Tongue (tissue), 2 donors: ENCODE results near the gene ANGPTL2. TPM values are rescaled to one million over a fixed set of nuclear protein-coding genes. Genes with fewer than 3 reads are reported as not detected.
A peak's percentile ranks its signal among the peaks of the same experiment; 100 is the strongest.
"Not testable (repeated sequence)": the region's sequence is repeated elsewhere in the genome, so short reads cannot be mapped to it uniquely, and the experiment has no call there.

ENCODE experiments used
- DNase-seq: peaks from one replicate; pipeline ENCODE4 v3.0.0-alpha.2; 2015
- total RNA-seq: library from RNA; depleted of rRNA; stranded (reverse); fragments of >200 nt; gene quantifications from one replicate; pipeline ENCODE4 v1.2.3, GENCODE V29; 2014

ANGPTL2 gene
- 78.1 TPM for total RNA-seq

DNA sequence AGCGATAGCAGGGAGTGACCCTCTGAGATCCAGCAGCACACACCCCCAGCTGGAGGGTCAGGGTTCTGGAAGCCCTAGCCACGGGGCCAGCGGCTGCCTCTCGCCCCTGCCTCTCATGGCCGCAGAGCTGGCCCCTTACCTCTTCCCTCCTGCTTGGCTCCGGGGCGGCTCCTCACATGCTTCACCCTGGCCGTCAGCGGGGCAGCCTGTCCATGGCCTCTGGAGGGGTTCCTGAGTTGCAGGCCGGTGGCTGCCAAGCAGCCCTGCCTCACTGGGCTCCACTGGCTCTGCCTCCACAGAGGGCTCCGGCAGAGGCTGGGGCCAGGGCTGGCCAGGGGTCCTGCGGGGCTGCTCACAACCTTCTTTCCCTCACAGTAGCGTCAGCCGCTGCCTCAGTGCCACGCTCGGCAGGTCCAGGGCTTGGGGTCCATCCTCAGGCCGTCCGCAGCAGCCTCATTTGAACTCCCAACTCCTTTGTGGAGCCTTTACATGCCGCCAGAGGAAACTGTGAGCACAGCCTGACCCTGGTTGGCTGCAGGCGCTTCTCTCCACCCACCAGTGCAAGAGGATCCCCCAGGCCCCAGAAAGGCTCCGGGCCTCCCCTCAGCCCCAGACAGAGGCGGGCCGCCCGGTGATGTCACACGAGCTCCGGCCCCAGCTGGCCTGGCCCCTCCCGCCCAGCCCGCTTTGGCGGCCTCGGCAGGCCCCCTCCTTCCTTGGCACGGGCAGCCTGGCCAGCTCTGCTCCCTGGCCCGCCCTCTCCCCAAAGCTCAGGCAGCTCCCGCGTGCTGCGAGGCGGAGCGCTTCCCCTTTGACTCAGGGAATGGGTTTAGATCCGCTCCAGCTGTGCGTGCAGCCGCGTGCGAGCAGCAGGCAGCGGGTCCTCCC lies at the start of gene ANGPTL2:
Gene ANGPTL2, minus strand, starts transcription at position 460 of the 888 bp plus-strand sequence. CDS start 13,904 bp downstream, outside the sequence.
- DNase-seq, result peak; percentile 98

DNA sequence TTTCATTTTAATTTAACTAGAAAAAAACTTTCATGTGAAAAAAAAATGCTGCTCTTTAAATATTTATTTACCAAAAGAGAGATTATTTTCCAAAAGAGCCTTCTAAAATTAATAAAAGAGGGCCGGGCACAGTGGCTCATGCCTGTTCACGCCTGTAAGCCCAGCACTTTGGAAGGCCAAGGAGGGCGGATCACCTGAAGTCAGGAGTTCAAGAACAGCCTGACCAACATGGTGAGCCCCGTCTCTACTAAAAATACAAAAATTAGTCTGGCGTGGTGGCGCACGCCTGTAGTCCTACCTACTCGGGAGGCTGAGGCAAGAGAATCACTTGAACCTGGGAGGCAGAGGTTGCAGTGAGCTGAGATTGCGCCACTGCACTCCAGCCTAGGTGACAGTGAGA lies 48.9 kb upstream of the ANGPTL2 start:
- DNase-seq, result not testable (repeated sequence)

GRCh38 chr9:127170652-127171051 lies 48.2 kb upstream of the ANGPTL2 start:
- no peak for DNase-seq

DNA sequence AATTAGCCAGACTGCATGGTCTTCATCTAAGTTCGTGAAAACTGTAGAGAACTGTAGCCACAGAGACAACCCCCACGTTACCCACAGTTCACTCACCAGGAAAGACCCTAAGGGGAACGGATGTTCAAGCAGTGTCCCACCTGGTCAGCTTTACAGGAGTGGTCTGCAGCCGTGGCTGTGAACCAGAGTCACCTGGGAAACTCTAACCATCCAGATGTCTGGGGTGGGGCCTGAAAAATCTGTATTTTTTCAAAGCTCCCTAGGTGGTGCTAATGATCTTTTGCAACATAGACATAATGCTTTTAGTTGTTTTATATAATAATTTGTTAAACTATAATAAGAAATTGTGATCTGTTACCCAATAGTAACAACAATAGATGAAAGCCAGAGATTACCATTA lies 47.7 kb upstream of the ANGPTL2 start:
- DNase-seq, result no peak

- DNase-seq, result no peak
These were observed 47.1 kb upstream of the ANGPTL2 start for GRCh38 chr9:127169575-127169883.

DNA sequence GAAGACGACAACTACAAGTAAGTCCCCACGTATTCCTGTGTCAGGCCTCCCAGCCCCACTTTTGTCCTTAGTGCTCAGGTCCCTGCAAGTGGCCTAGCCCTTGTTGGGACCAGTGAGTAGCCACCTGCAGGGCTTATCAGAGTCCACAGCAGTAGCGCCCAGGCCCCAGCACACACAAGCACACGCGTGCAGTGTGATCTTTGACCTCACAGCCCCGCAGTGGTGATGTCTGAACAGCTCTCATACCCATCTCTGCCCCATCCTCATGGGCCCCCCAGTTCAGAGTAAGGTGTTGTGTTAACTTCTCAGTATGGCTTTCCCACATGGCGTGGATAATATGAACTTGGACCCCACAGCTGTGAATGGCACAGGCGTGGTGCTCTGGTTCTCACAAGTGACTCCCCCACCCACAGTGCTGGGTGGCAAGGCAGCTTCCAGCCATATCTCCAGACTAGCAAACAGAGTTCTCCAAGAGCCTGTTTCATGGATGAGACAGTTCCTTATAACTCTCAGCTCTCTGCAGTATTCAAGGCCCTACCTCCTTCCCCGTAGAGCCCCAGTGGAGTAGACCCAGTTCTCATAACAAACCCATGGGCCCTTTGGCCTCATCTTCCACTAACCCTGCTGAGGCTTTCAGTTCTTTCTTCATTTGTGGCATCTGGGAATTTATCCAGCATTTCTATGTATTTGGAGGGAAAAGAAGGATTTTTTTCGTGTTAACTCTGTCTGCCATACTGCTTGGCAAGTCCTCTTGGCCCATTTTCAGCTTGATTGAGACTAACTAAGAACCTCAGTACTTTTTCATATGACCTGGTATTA lies 46.5 kb upstream of the ANGPTL2 start:
- no peak for DNase-seq

DNA sequence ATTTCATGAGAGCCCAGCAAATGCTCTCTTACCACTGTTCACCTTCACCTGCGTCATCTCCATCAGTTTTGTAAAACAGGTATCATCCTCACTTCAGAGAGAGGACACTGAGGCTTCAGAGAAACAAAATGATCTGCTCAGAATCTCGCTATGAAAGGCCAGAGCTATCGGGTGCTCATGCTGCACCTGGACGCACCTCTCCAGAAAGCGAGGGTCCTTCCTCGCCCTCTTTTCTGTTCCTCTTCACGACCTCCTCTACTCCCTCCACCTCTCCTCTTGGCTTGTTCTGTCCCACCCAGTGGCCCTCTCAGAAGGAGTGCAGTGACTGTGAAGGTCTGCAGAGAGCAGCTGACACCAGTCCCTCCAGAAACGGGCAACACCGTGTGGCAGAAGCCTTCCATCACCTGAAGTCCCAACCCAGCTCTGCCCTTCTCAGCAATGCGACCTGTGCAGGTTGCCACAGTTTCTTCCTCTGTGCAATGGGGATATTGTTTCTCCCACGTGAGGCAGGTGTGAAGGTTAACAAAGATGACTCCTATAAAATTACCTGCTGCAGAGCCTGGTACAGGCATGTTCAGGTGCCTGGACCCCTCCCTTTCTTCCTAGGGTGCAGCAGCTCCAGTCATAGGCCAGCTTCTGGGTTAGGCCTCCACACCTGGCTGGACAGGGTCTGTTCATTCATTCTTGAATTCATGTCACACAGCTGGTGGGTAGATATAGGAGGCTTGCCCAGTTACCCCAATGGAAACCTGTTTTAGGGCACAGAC lies 45.3 kb upstream of the ANGPTL2 start:
- no peak for DNase-seq

GRCh38 chr9:127166651-127167524 lies 44.5 kb upstream of the ANGPTL2 start:
- DNase-seq, result no peak

DNA sequence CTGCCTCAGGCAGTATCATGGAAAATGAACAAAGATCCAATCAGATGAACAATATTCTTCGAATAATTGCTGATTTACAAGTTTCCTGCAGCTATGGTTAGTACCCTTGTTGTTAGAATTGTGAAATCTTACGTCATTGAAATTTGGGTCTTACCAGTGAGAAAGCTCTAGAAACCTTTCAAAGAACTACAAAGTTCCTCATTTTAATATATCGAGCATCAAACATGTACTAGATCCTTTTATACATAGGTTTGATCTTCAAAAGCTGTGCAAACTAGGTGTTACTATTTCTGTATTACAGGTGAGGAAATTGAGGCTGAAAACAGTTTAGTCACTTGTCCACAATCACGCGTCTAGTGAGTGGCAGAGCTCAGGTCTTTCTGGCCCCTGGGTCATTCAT lies 43.7 kb upstream of the ANGPTL2 start:
- no peak for DNase-seq

DNA sequence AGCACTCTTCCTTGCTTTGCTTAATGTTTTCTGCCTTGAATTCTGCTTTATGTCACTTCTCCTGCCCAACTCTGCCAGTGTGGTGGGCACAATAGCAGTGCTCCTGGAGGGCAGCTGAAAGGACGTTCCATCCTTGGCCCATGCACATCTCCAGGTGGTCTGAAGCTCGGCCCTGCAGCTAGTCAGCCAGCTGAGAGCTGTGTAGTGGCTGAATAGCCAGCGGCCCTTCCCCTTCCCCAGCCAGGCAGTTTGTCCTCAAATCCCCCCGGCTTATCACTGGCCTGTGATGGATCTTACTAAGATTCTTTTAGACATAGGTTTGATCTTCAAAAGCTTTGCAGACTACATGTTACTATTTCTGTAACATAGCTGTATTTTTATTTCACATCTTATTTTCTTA lies 42.7 kb upstream of the ANGPTL2 start:
- DNase-seq, result no peak

GRCh38 chr9:127163409-127163808 lies 41.0 kb upstream of the ANGPTL2 start:
- no peak for DNase-seq

DNA sequence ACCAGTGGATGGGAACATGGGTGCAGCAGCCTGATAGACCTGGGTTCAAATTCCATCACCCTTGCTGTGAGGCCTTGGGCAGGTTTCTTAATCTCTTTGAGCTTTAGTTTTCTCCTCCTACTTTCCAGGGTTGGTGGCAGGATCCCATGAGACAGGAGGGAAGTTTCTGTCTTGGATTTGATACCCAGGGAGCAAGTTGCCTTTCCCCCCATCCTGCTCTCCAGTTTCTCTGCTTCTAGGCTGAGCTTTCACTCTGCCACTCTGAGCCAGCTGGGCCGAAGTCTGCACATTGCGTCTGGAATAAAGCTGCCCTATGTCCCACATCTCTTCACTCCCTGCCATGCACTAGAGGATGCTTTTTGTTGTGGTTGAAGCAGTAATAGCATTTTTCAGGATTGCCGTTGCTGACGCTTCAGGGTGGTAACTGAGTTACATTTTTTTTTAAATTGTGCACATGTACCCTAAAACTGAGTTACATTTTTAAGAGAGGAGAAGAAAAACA lies 40.5 kb upstream of the ANGPTL2 start:
- DNase-seq, result no peak

DNA sequence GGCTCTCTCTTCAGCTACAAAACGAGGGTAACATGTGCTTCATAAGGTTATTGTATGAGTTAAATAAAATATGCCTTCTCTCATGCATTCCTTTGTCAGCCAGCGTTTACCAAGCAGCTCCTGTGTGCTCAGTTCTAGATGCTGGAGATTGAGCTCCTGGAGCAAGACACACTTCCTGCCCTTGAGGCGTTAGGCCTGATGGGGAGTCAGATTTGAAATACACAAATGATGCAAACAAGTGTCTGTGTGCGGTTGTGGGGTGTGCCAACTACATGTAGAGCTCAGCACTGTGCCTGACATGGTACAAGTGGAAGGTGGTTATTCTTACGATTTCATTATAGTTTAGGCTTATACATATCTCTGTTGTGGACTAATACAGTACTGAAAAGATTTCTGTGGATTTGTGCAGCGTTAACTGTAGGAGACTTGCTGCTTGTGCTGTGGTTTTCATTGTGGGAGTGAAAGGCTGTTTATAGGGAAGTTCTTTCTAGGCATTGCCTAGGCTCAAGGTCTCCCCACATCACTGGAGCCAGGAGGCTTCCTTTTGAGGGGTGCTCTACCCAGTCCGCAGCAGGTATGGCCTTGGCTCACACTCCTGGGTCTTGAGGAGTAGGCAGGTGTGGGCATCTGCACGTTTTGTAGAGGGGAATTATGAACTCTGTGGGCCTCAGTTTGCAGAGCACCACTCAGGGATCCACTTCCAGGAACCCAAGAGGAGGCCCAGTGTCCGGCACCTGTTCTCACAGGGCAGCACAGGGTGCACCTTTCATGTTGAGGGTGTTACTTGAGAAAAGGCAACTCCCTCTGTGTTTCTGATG lies 39.8 kb upstream of the ANGPTL2 start:
- DNase-seq, result no peak

DNA sequence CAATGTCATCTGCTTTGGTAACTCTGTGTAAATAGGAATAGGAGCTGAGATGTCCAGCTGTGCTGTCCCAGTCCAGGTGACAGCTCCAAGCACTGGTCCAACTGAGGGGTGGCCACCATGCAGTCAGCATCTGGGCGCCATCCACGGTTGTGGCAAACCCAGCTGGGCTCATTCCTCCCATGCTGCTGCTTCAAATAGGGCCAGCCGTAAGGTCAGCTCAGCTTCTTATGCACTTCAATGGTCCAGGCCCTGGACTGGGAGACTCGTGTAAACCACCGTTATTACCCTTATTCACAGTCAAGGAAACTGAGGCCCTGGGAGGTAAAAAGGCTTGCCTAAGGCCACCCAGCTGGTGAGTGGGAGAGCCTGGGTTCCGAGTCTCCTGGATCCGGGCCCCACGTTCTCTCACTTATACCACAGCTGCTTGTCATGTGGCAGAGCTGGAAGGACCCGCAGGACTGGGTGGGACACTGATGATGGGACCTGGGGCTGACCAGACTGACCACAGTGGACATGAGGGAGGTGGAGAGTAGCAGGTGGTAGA lies 38.7 kb upstream of the ANGPTL2 start:
- no peak for DNase-seq

DNA sequence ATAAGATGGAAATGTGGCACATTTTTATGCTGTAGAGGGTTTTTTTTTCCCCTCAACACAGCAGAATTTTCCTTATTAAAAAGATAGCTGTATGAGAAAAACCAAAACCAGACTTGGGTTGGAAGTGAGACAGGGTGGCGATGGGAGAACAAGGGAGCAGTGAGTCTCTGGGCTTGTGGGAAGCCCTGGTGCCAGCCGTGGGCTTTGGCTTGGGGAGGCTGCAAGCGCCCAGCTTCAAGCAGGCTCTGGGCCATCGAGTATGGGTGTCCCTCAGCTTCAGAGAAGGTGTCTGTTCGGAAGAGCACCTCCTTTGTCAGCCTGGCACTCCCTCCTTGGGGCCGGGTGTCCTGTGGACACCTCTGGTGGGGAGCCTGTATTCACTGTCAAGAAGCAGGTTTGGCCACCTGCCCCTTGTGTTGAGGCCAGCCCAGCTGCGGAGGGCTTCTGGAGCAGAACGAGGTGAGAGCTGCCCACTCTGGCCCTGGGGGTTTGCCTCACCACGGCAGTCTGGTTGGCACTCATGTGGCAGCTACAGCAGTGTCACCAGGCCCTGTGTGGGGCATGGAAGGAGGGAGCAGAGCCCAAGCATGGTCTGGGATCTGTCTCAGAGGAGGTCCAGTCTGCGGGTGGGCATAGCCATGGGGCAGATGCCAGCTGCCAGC lies 37.6 kb upstream of the ANGPTL2 start:
- DNase-seq, result no peak

- DNase-seq, result peak; percentile 41
These were observed 36.9 kb upstream of the ANGPTL2 start for GRCh38 chr9:127159325-127159801.

DNA sequence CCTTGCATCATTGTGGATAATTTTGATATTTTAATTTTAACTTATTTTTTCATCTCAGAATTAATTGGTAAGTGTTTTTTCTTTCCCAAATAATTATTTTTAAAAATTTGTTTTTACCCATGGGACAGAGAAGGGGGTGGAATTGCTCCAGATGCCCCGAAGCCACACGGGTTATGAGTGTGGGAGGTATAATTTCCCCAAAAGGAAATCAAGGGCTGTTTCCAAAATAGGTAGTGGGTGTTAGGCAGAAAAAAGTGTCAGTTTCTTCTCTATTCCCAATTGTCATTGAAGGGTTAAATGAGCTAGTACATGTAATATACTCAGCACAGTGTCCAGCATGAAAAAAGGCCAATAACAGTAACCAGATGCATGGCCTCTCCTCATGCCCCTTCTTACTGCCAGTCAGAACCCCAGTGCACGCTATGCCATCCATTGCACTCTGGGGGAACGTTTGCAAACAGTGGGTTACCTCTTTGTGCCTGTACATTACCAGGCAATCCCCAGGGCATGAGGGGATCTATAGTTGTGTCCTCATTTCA lies 36.4 kb upstream of the ANGPTL2 start:
- no peak for DNase-seq

DNA sequence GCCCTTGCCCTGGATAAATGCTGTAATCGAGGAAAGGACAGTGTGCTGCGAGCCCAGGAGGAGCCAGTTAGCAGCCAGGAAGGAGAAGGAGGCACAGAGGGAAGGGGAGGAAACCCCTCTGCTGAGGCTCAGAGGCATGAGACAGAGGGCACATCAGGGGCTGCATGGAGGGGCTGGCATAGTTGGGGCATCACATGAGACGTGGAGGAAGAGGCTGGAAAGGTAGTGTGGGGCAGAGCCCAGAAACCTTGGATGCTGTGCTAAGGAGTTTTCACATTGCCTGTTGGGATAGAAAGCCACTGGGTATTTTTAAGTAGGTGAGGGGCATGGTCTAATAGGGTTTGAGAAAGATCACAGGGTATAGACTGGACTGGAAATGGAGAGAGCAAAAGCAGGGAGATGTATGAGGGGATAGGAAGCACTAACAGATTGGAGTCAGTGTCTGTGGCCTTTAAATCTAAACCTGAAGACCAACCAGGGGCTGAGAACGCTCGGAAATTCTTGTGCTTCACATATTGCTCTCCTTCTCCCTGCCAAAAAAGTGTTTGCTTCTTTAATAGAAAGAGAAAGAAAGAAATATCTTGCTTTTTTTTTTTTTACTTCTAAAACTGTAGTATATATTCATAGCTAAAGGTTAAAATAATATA lies 33.0 kb upstream of the ANGPTL2 start:
- no peak for DNase-seq
